Heart left ventricle (tissue), 13 donors: ENCODE data around the gene BPHL.

ENCODE experiments used
- POLR2A ChIP-seq, 2 donors: fragments of 450-650 bp; IDR thresholded peaks; one replicate each; pipeline ENCODE4 v1.6.1; 2017; ENCODE audit warnings: antibody characterized with exemption in 2 of 2, mild to moderate bottlenecking in 2 of 2, moderate library complexity in 2 of 2
- TF ChIP-seq, protein P1 (sequence below), 12 donors: fragments of 200-600 bp; sonication (generic) in 4 of 12; IDR thresholded peaks; one replicate each; pipeline versions ENCODE4 v1.5.0 to v1.8.0; 2018 to 2022; ENCODE audit warnings: antibody characterized with exemption in 12 of 12, mild to moderate bottlenecking in 5 of 12
- donor health status: ischemic (EF 13 %, LVEDD 7.1; RV severe dilation, severe dysfunction).
- donor health status: DM: no; HTN: yes; CAD: no.
- donor health status: DM: no; HTN: no; CAD: no.
- donor health status: ischemic (EF 25% LVEDD 6.9; RV normal size, moderate dysfunction).
- donor health status: ischemic (EF 25% LVEDD 5.7; RV mildly dilated, moderate dysfunction).
- donor health status: ischemic (EF 35%, LVEDD 5.7; RV mildly dilated, moderate dysfunction).
- donor health status: nonischemic (EF 11% LVEDD 7.7; RV severe dilation, severe dysfunction).
- donor health status: DM: yes; HTN: yes; CAD: no.
- donor health status: PGD.
- donor health status: ischemic (EF 29% LVEDD 5.4; RV normal size, mild dysfunction).
- donor health status: nonischemic (EF 23%, LVEDD 6.1; RV moderate dilation, normal function).

DNA sequence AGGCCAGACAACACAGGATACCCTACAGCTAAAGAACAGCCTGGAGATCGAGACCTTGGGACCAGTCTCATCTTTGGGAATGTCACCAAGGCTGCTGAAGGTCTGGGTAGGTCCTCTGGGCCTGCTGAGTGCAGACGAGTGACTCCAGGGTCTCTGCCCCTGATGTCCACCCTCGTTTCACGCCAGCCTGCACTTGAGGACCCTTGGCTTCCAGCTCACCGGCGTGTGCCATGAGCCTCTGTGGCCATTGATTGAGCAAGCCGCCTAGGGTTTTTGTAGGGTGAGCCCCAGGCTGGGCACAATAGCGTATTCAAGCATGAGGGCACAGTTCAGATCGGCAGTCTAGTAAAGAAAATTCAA, 4.3 kb downstream of the BPHL start:
- TF ChIP-seq, protein P1, sequence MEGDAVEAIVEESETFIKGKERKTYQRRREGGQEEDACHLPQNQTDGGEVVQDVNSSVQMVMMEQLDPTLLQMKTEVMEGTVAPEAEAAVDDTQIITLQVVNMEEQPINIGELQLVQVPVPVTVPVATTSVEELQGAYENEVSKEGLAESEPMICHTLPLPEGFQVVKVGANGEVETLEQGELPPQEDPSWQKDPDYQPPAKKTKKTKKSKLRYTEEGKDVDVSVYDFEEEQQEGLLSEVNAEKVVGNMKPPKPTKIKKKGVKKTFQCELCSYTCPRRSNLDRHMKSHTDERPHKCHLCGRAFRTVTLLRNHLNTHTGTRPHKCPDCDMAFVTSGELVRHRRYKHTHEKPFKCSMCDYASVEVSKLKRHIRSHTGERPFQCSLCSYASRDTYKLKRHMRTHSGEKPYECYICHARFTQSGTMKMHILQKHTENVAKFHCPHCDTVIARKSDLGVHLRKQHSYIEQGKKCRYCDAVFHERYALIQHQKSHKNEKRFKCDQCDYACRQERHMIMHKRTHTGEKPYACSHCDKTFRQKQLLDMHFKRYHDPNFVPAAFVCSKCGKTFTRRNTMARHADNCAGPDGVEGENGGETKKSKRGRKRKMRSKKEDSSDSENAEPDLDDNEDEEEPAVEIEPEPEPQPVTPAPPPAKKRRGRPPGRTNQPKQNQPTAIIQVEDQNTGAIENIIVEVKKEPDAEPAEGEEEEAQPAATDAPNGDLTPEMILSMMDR (IDR thresholded peaks at IDR 0.05): no peak
- TF ChIP-seq POLR2A (IDR thresholded peaks at IDR 0.05): no peak
